ENCODE measurements around the gene ZNRF2.

- TF ChIP-seq FOXM1 (IDR thresholded peaks at IDR 0.05; ENCODE audit: borderline replicate concordance) = no peak
- TF ChIP-seq BHLHE40 (IDR thresholded peaks at IDR 0.05; ENCODE audit: borderline replicate concordance) = no peak
- TF ChIP-seq L3MBTL2 (conservative IDR thresholded peaks at IDR 0.05) = no peak
- TF ChIP-seq CTBP1 (IDR thresholded peaks at IDR 0.05; ENCODE audit: borderline replicate concordance) = no peak
- no peak for TF ChIP-seq HDGF (IDR thresholded peaks at IDR 0.05; ENCODE audit: borderline replicate concordance)
- TF ChIP-seq ELF4 (IDR thresholded peaks at IDR 0.05) = no peak
Observed at GRCh38 chr7:30411173-30411572, 126.8 kb downstream of the ZNRF2 start.
